Gastroesophageal sphincter (tissue), 4 donors: Measurements from ENCODE around the gene WNT3. TPM values are rescaled to one million over a fixed set of nuclear protein-coding genes. Genes with fewer than 3 reads are reported as not detected.

Experiments
- ATAC-seq: fragments of 150-250 bp; one replicate; pipeline ENCODE4 v1.9.1; 2016; ENCODE audit warnings: mild to moderate bottlenecking, moderate library complexity
- H3K27ac ChIP-seq, 4 donors: fragments of 200-600 bp; sonication (generic) in 3 of 4; 1 replicate in 3 of 4; 2 replicates in 1 of 4; pipeline ENCODE4 v1.5.1; 2016 to 2019
- H3K27me3 ChIP-seq: fragments of 200-600 bp; sonication (generic); one replicate; pipeline ENCODE4 v1.5.1; 2019
- H3K36me3 ChIP-seq, 2 donors: fragments of 200-600 bp; sonication (generic); one replicate each; pipeline ENCODE4 v1.5.1; 2019; ENCODE audit warnings: control low read depth in 1 of 2
- H3K4me1 ChIP-seq, 3 donors: fragments of 200-600 bp; sonication (generic); 1 replicate in 2 of 3; 2 replicates in 1 of 3; pipeline ENCODE4 v1.5.1; 2016 to 2019; ENCODE audit warnings: control low read depth in 2 of 3
- H3K4me3 ChIP-seq, 2 donors: fragments of 200-600 bp; sonication (generic); one replicate each; pipeline ENCODE4 v1.5.1; 2019; ENCODE audit warnings: mild to moderate bottlenecking in 1 of 2, moderate library complexity in 1 of 2
- H3K9me3 ChIP-seq, 3 donors: fragments of 200-600 bp; sonication (generic); one replicate each; pipeline ENCODE4 v1.5.1; 2017 to 2019; ENCODE audit warnings: control low read depth in 2 of 3
- EP300 ChIP-seq: sonication (generic); formaldehyde crosslinking; IDR thresholded peaks from one replicate; pipeline ENCODE4 v1.6.1; 2017; ENCODE audit warnings: antibody characterized with exemption, mild to moderate bottlenecking
- POLR2A ChIP-seq, 2 donors: fragments of 450-650 bp; IDR thresholded peaks; one replicate each; pipeline ENCODE4 v1.6.1; 2017; ENCODE audit warnings: antibody characterized with exemption in 2 of 2, mild to moderate bottlenecking in 2 of 2, moderate library complexity in 1 of 2
- POLR2AphosphoS5 ChIP-seq: sonication (generic); formaldehyde crosslinking; IDR thresholded peaks from one replicate; pipeline ENCODE4 v1.6.1; 2017; ENCODE audit warnings: antibody characterized with exemption
- WGBS, 2 donors: methylation state at CpG; one replicate each; pipeline ENCODE4 v1.1.5; 2018; ENCODE audit warnings: low coverage in 1 of 2; 5-methylcytosine and 5-hydroxymethylcytosine counted together
- total RNA-seq, 4 donors: library from RNA; depleted of rRNA; stranded (reverse); fragments of >200 nt; gene quantifications; one replicate each; pipeline ENCODE4 v1.1.0, GENCODE V29; 2016
- TF ChIP-seq, protein P1 (sequence below), 4 experiments: fragments of 200-600 bp in 2 of 4; fragments of 450-650 bp in 2 of 4; sonication (generic) in 1 of 4; IDR thresholded peaks; one replicate each; pipeline ENCODE4 v1.5.1; 2017 to 2019; ENCODE audit warnings: antibody characterized with exemption in 4 of 4, mild to moderate bottlenecking in 2 of 4, moderate library complexity in 2 of 4

WNT3 gene
- total RNA-seq, 4 donors from 2014 or later: 0.62 to 1.4 (median 0.99) TPM

DNA sequence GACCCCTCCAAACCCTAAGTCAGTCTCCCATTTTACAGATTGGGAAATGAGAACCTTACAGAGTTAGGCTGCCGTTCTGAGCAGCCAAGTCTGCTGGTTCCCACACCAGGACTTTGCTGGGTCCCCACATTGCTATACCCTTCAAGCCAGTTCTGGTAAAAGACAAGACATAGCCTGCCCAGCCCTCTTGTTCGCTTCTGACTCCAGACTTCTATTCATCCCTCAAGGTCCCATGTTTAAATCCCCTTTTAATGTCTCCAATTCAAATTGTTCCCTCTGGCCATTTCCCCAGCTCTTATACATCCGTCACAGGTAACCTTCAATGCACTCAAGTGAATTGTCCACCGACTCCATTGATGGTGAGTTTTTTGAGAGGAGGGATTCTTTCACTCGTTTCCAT is 30.2 kb downstream of the WNT3 start:
- 60 to 89% methylated on average over 2 to 5 of the region's 5 CpGs for WGBS, 2 donors
- Histone ChIP-seq H3K4me3 (no peak overlapping the region), H3K27ac (no peak overlapping the region), H3K36me3 (no peaks in the 10 kb centered on the region), H3K27me3 (peaks cover 34% of the 10 kb centered on the region), H3K4me1 (no peaks in the 10 kb centered on the region), H3K9me3 (peaks cover 0 to 15% (median 0%) of the 10 kb centered on the region in 3 donors)
- ATAC-seq: no peak
- TF ChIP-seq, protein P1, sequence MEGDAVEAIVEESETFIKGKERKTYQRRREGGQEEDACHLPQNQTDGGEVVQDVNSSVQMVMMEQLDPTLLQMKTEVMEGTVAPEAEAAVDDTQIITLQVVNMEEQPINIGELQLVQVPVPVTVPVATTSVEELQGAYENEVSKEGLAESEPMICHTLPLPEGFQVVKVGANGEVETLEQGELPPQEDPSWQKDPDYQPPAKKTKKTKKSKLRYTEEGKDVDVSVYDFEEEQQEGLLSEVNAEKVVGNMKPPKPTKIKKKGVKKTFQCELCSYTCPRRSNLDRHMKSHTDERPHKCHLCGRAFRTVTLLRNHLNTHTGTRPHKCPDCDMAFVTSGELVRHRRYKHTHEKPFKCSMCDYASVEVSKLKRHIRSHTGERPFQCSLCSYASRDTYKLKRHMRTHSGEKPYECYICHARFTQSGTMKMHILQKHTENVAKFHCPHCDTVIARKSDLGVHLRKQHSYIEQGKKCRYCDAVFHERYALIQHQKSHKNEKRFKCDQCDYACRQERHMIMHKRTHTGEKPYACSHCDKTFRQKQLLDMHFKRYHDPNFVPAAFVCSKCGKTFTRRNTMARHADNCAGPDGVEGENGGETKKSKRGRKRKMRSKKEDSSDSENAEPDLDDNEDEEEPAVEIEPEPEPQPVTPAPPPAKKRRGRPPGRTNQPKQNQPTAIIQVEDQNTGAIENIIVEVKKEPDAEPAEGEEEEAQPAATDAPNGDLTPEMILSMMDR (IDR thresholded peaks at IDR 0.05): no peak
- TF ChIP-seq POLR2AphosphoS5 (no peak), EP300 (no peak), POLR2A (IDR thresholded peaks at IDR 0.05) (no peak)

DNA sequence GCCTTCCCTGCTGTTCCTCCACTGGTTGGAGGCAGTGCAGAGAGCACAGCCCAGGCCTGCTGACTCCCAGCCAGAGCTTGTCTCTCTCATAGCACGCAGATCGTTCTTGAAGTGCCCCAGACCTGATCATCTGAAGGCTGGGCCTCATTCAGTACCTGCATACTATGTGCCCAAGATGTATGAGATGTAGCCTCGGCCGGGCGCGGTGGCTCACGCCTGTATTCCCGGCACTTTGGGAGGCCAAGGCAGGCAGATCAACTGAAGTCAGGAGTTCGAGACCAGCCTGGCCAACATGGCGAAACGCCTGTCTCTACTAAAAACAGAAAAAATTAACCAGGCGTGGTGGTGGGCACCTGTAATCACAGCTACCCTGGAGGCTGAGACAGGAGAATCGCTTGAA is 31.0 kb downstream of the WNT3 start:
- no peak overlapping the region for H3K27ac ChIP-seq
- ATAC-seq: no peak

DNA sequence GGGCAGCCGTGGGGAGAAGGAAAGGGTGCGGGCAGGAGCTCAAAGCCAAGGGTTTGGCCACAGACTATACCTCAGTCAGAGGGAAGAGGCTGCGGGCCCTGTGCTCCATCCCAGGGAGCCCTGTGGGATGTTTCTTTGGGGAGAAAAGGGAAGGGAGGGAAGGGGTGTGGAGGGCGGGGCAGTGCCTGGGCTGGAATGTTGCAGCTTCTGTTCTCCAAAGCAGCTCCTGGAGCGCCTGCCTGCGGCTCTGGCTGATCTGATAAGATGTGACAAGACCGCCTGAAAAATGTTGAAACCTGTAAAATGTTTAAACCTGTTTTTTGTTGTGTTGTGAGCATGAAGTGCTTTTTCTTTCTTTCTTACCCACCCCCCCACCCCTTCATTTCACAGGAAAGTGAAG is 32.8 kb downstream of the WNT3 start:
- no peaks in the 10 kb centered on the region for H3K4me1 ChIP-seq
- 30 to 60% methylated on average over 2 to 4 of the region's 7 CpGs for WGBS, 2 donors
- H3K9me3 ChIP-seq: peaks cover 0 to 15% (median 0%) of the 10 kb centered on the region in 3 donors
- no peak overlapping the region for H3K27ac ChIP-seq
- TF ChIP-seq EP300: no peak
- TF ChIP-seq POLR2AphosphoS5: no peak
- TF ChIP-seq, protein P1 (IDR thresholded peaks at IDR 0.05): no peak
- TF ChIP-seq POLR2A (IDR thresholded peaks at IDR 0.05): no peak
- ATAC-seq: no peak
- no peaks in the 10 kb centered on the region for H3K36me3 ChIP-seq
- H3K4me3 ChIP-seq: no peak overlapping the region
- H3K27me3 ChIP-seq: peaks cover 12% of the 10 kb centered on the region

More for the DNA sequence above, 31.0 kb downstream of the WNT3 start:
- Histone ChIP-seq H3K27me3 (peaks cover 30% of the 10 kb centered on the region), H3K9me3 (peaks cover 0 to 15% (median 0%) of the 10 kb centered on the region in 3 donors), H3K4me1 (no peaks in the 10 kb centered on the region), H3K36me3 (no peaks in the 10 kb centered on the region), H3K4me3 (no peak overlapping the region)
- WGBS, 2 donors: 97% methylated on average over 10 of the region's 13 CpGs; no CpG with 5 or more reads in 1 of the 2 donors
- TF ChIP-seq, protein P1 (IDR thresholded peaks at IDR 0.05): no peak
- TF ChIP-seq POLR2A (IDR thresholded peaks at IDR 0.05) (no peak), POLR2AphosphoS5 (no peak), EP300 (no peak)

DNA sequence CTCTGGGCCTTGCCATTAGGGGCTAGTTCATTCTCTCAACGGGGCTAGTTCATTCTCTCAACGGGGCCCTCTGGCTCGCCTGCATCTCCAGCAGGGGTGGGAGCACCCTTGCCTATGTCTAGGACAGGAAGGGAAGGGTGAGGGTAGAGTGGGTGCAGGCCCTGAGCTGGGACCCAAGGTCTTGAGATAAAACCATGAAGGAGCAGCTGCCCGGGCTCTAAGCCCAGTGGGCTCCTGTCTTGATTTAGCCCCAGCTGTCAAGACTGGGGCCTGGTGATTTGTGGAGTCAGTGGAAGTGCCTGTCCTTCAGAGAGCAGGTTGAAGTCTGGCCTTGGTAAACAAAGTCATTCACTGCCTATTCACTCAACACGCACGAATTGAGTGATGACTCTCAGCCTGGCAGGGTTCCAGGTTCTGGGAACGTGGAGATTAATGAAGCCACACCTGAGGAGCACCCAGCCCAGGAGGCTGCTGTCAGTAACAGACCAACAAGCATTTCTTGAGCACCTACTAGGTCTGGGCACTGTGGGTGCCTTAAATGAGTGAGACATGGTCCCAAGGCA is 35.4 kb downstream of the WNT3 start:
- no peak for ATAC-seq
- WGBS, 2 donors: 20 to 39% methylated on average over 1 to 4 of the region's 7 CpGs

More for the DNA sequence above, 35.4 kb downstream of the WNT3 start:
- H3K9me3 ChIP-seq: no peaks in the 10 kb centered on the region
- no peak overlapping the region for H3K27ac ChIP-seq
- no peak for TF ChIP-seq EP300
- no peak for TF ChIP-seq POLR2A (IDR thresholded peaks at IDR 0.05)
- TF ChIP-seq, protein P1 (IDR thresholded peaks at IDR 0.05): no peak
- no peak for TF ChIP-seq POLR2AphosphoS5
- H3K4me1 ChIP-seq: no peaks in the 10 kb centered on the region
- no peaks in the 10 kb centered on the region for H3K27me3 ChIP-seq
- H3K36me3 ChIP-seq: no peaks in the 10 kb centered on the region
- no peak overlapping the region for H3K4me3 ChIP-seq
